Left ventricle myocardium inferior (tissue), 1 donor: ENCODE data around the gene RBFOX2. TPM values are rescaled to one million over a fixed set of nuclear protein-coding genes. Genes with fewer than 3 reads are reported as not detected.

Experiments used
- DNase-seq: peaks from one replicate; pipeline ENCODE4 v3.0.0-alpha.2; 2020
- H3K27ac ChIP-seq: fragments of 200-600 bp; replicated peaks from 2 replicates; pipeline ENCODE4 v1.8.0; 2021
- H3K27me3 ChIP-seq: fragments of 200-600 bp; 2 replicates; pipeline ENCODE4 v1.8.0; 2021; ENCODE audit warnings: low read depth
- H3K36me3 ChIP-seq: fragments of 200-600 bp; 2 replicates; pipeline ENCODE4 v1.8.0; 2021
- H3K4me1 ChIP-seq: fragments of 200-600 bp; 2 replicates; pipeline ENCODE4 v1.8.0; 2021
- H3K4me3 ChIP-seq: fragments of 200-600 bp; 2 replicates; pipeline ENCODE4 v1.8.0; 2021; ENCODE audit warnings: mild to moderate bottlenecking, moderate library complexity
- H3K9me3 ChIP-seq: fragments of 200-600 bp; replicated peaks from 2 replicates; pipeline ENCODE4 v1.8.0; 2021
- CTCF ChIP-seq: fragments of 200-600 bp; IDR thresholded peaks from 2 replicates; pipeline ENCODE4 v1.8.0; 2021; ENCODE audit warnings: antibody characterized with exemption, mild to moderate bottlenecking, borderline replicate concordance
- intact Hi-C: fragments of 100-400 bp; cut with micrococcal nuclease; formaldehyde crosslinking; loops from one replicate; pipeline ENCODE4 v1.11.0; 2022
- total RNA-seq: library from RNA; stranded (reverse); fragmentation: NEBNext Ultra II Directional; extraction: Animal tissue kit (Norgen Biotek cat#: 25700); gene quantifications from one replicate; pipeline ENCODE4 v1.2.1, GENCODE V29; 2021
- donor health status: DM: no; HTN: yes; CAD: no; lungs with severe emphysema.

The RBFOX2 gene
- total RNA-seq, 1 donor from 2014 or later = 75.4 TPM

- no peak overlapping the region for H3K4me3 ChIP-seq
- no peaks in the 10 kb centered on the region for H3K36me3 ChIP-seq
- H3K4me1 ChIP-seq = peaks cover 79% of the 10 kb centered on the region
- peak overlapping the region; percentile 85 for H3K27ac ChIP-seq
- TF ChIP-seq CTCF = no peak
- no peaks in the 10 kb centered on the region for H3K27me3 ChIP-seq
- DNase-seq = no peak
- intact Hi-C loops = no loop called here
- no peaks in the 10 kb centered on the region for H3K9me3 ChIP-seq
Observed at GRCh38 chr22:35905894-35906293, 122.7 kb downstream of the RBFOX2 start.

GRCh38 chr22:35904752-35905151 lies 123.9 kb downstream of the RBFOX2 start:
- intact Hi-C loops = no loop called here
- H3K27ac ChIP-seq = peak overlapping the region; percentile 85
- no peaks in the 10 kb centered on the region for H3K36me3 ChIP-seq
- H3K9me3 ChIP-seq = no peaks in the 10 kb centered on the region
- no peak for DNase-seq
- H3K27me3 ChIP-seq = no peaks in the 10 kb centered on the region
- H3K4me1 ChIP-seq = peaks cover 79% of the 10 kb centered on the region
- H3K4me3 ChIP-seq = no peak overlapping the region
- no peak for TF ChIP-seq CTCF

GRCh38 chr22:35904336-35904692 lies 124.3 kb downstream of the RBFOX2 start:
- Histone ChIP-seq H3K27me3 (no peaks in the 10 kb centered on the region), H3K27ac (peak overlapping the region; percentile 85), H3K4me1 (peaks cover 79% of the 10 kb centered on the region), H3K4me3 (no peak overlapping the region), H3K9me3 (no peaks in the 10 kb centered on the region), H3K36me3 (no peaks in the 10 kb centered on the region)
- intact Hi-C loops = no loop called here
- no peak for TF ChIP-seq CTCF
- DNase-seq = no peak

- Histone ChIP-seq H3K9me3 (no peaks in the 10 kb centered on the region), H3K4me3 (no peak overlapping the region), H3K27me3 (no peaks in the 10 kb centered on the region), H3K4me1 (peaks cover 83% of the 10 kb centered on the region), H3K36me3 (no peaks in the 10 kb centered on the region), H3K27ac (peak overlapping the region; percentile 85)
- DNase-seq = no peak
- TF ChIP-seq CTCF = no peak
- intact Hi-C loops = no loop called here
Observed at GRCh38 chr22:35903571-35904335, 124.9 kb downstream of the RBFOX2 start.

GRCh38 chr22:35900483-35901168 lies 128.0 kb downstream of the RBFOX2 start:
- intact Hi-C loops = no loop called here
- peak overlapping the region; percentile 62 for H3K27ac ChIP-seq
- no peaks in the 10 kb centered on the region for H3K36me3 ChIP-seq
- DNase-seq = no peak
- no peaks in the 10 kb centered on the region for H3K27me3 ChIP-seq
- H3K9me3 ChIP-seq = no peaks in the 10 kb centered on the region
- no peak overlapping the region for H3K4me3 ChIP-seq
- peaks cover 79% of the 10 kb centered on the region for H3K4me1 ChIP-seq
- TF ChIP-seq CTCF = no peak
